HL-60 (cell line): ENCODE measurements around the gene BIRC6.
"Not testable (repeated sequence)": the region's sequence is repeated elsewhere in the genome, so short reads cannot be mapped to it uniquely, and the experiment has no call there.

Experiments
- DNase-seq, 2 experiments: peaks; one replicate each; pipeline ENCODE4 v3.0.0-alpha.2; 2010 to 2020; ENCODE audit warnings: low read depth in 1 of 2, low spot score in 1 of 2
- H3K27ac ChIP-seq: fragments of 250-450 bp; sonication (Bioruptor Pico); replicated peaks from 2 replicates; pipeline ENCODE4 v1.5.1; 2020; ENCODE audit warnings: mild to moderate bottlenecking, moderate library complexity
- H3K27me3 ChIP-seq: fragments of 250-450 bp; sonication (Bioruptor Pico); 2 replicates; pipeline ENCODE4 v1.5.1; 2021; ENCODE audit warnings: mild to moderate bottlenecking, moderate library complexity; ENCODE audit not compliant: insufficient read depth, poor library complexity, severe bottlenecking
- H3K4me3 ChIP-seq: replicated peaks from 2 replicates; pipeline ENCODE4 v1.5.1; 2011; ENCODE audit warnings: mild to moderate bottlenecking, control low read depth, low read length; ENCODE audit not compliant: insufficient read depth
- GABPA ChIP-seq: IDR thresholded peaks from 2 replicates; pipeline ENCODE4 v1.6.1; 2012; ENCODE audit warnings: low read depth
- POLR2AphosphoS5 ChIP-seq: IDR thresholded peaks from 2 replicates; pipeline ENCODE4 v1.6.1; 2012; ENCODE audit warnings: low read depth
- SPI1 ChIP-seq: IDR thresholded peaks from 2 replicates; pipeline ENCODE4 v1.6.1; 2012; ENCODE audit warnings: low read depth, mild to moderate bottlenecking, borderline replicate concordance
- TF ChIP-seq, protein P1 (sequence below): IDR thresholded peaks from 2 replicates; pipeline ENCODE4 v1.6.1; 2012; ENCODE audit warnings: low read depth; ENCODE audit not compliant: insufficient replicate concordance
- TF ChIP-seq, protein P2 (sequence below): IDR thresholded peaks from one replicate; pipeline ENCODE4 v1.5.1; 2011; ENCODE audit warnings: low read length, control low read depth, inconsistent platforms; ENCODE audit not compliant: insufficient read depth

BIRC6 gene

GRCh38 chr2:32330136-32330535 is 26.7 kb upstream of the BIRC6 start:
- H3K27ac ChIP-seq, result no peak overlapping the region
- no peak overlapping the region for H3K4me3 ChIP-seq
- H3K27me3 ChIP-seq, result no peaks in the 10 kb centered on the region
- TF ChIP-seq POLR2AphosphoS5, result no peak
- TF ChIP-seq, protein P1, sequence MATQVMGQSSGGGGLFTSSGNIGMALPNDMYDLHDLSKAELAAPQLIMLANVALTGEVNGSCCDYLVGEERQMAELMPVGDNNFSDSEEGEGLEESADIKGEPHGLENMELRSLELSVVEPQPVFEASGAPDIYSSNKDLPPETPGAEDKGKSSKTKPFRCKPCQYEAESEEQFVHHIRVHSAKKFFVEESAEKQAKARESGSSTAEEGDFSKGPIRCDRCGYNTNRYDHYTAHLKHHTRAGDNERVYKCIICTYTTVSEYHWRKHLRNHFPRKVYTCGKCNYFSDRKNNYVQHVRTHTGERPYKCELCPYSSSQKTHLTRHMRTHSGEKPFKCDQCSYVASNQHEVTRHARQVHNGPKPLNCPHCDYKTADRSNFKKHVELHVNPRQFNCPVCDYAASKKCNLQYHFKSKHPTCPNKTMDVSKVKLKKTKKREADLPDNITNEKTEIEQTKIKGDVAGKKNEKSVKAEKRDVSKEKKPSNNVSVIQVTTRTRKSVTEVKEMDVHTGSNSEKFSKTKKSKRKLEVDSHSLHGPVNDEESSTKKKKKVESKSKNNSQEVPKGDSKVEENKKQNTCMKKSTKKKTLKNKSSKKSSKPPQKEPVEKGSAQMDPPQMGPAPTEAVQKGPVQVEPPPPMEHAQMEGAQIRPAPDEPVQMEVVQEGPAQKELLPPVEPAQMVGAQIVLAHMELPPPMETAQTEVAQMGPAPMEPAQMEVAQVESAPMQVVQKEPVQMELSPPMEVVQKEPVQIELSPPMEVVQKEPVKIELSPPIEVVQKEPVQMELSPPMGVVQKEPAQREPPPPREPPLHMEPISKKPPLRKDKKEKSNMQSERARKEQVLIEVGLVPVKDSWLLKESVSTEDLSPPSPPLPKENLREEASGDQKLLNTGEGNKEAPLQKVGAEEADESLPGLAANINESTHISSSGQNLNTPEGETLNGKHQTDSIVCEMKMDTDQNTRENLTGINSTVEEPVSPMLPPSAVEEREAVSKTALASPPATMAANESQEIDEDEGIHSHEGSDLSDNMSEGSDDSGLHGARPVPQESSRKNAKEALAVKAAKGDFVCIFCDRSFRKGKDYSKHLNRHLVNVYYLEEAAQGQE, result no peak
- no peak for TF ChIP-seq SPI1
- no peak for TF ChIP-seq GABPA
- TF ChIP-seq, protein P2, sequence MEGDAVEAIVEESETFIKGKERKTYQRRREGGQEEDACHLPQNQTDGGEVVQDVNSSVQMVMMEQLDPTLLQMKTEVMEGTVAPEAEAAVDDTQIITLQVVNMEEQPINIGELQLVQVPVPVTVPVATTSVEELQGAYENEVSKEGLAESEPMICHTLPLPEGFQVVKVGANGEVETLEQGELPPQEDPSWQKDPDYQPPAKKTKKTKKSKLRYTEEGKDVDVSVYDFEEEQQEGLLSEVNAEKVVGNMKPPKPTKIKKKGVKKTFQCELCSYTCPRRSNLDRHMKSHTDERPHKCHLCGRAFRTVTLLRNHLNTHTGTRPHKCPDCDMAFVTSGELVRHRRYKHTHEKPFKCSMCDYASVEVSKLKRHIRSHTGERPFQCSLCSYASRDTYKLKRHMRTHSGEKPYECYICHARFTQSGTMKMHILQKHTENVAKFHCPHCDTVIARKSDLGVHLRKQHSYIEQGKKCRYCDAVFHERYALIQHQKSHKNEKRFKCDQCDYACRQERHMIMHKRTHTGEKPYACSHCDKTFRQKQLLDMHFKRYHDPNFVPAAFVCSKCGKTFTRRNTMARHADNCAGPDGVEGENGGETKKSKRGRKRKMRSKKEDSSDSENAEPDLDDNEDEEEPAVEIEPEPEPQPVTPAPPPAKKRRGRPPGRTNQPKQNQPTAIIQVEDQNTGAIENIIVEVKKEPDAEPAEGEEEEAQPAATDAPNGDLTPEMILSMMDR, result no peak
- no peak for DNase-seq

GRCh38 chr2:32342801-32343200 is 14.0 kb upstream of the BIRC6 start:
- no peaks in the 10 kb centered on the region for H3K27me3 ChIP-seq
- no peak overlapping the region for H3K27ac ChIP-seq
- H3K4me3 ChIP-seq, result no peak overlapping the region
- TF ChIP-seq, protein P1, result no peak
- TF ChIP-seq, protein P2, result no peak
- TF ChIP-seq POLR2AphosphoS5, result no peak
- no peak for TF ChIP-seq GABPA
- TF ChIP-seq SPI1, result no peak
- DNase-seq, result no peak

DNA sequence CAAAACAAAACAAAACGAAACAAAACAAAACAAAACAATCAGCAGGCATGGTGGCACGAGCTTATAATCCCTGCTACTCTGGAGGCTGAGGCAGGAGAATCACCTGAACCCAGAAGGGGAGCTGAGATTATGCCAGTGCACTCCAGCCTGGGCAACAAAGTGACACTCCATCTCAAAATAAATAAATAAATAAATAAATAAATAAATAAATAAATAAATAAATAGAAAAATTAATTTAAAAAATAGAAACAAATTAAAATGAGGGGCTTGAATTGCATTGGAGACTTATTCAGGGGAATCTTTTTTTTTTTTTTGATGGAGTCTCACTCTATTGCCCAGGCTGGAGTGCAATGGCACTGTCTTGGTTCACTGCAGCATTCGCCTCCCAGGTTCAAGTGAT is 6.0 kb upstream of the BIRC6 start:
- not testable (repeated sequence) for H3K27me3 ChIP-seq, H3K4me3 ChIP-seq, DNase-seq, H3K27ac ChIP-seq

- H3K27me3 ChIP-seq, result no peaks in the 10 kb centered on the region
- no peak for DNase-seq
- TF ChIP-seq SPI1, result no peak
- no peak for TF ChIP-seq POLR2AphosphoS5
- TF ChIP-seq, protein P1, result no peak
- TF ChIP-seq GABPA, result no peak
- TF ChIP-seq, protein P2, result no peak
- H3K27ac ChIP-seq, result peak overlapping the region; percentile 97
- peak overlapping the region; percentile 84 for H3K4me3 ChIP-seq
These were observed 695 bp upstream of the BIRC6 start for GRCh38 chr2:32355976-32356680.
